Gastroesophageal sphincter (tissue), 3 donors: ENCODE data around the gene MAP1B.

Experiments
- CTCF ChIP-seq, 4 experiments: fragments of 200-600 bp in 2 of 4; fragments of 450-650 bp in 2 of 4; sonication (generic) in 1 of 4; IDR thresholded peaks; one replicate each; pipeline ENCODE4 v1.5.1; 2017 to 2019; ENCODE audit warnings: antibody characterized with exemption in 4 of 4, mild to moderate bottlenecking in 2 of 4, moderate library complexity in 2 of 4
- POLR2A ChIP-seq, 2 donors: fragments of 450-650 bp; IDR thresholded peaks; one replicate each; pipeline ENCODE4 v1.6.1; 2017; ENCODE audit warnings: antibody characterized with exemption in 2 of 2, mild to moderate bottlenecking in 2 of 2, moderate library complexity in 1 of 2
- POLR2AphosphoS5 ChIP-seq: sonication (generic); formaldehyde crosslinking; IDR thresholded peaks from one replicate; pipeline ENCODE4 v1.6.1; 2017; ENCODE audit warnings: antibody characterized with exemption

- TF ChIP-seq CTCF (IDR thresholded peaks at IDR 0.05) = no peak
- no peak for TF ChIP-seq POLR2AphosphoS5
- TF ChIP-seq POLR2A (IDR thresholded peaks at IDR 0.05) = no peak
Measured at GRCh38 chr5:72114629-72115028, 7.4 kb downstream of the MAP1B start.
